Stimulated activated naive CD8-positive, alpha-beta T cell treated with anti-CD3 and anti-CD28 coated beads, Interleukin-15, Interleukin-2, amounts not matched to agents 100 ng/mL and 50 ng/mL, for 24 hours (primary cell): ENCODE results near the gene VMO1.
"Not testable (repeated sequence)": the region's sequence is repeated elsewhere in the genome, so short reads cannot be mapped to it uniquely, and the experiment has no call there.

Source experiments
- H3K27ac Mint-ChIP-seq: one replicate; pipeline ENCODE4 v1.8.0; 2021; ENCODE audit warnings: mild to moderate bottlenecking, mixed read lengths
- H3K27me3 Mint-ChIP-seq: one replicate; pipeline ENCODE4 v1.8.0; 2021; ENCODE audit warnings: mixed read lengths
- H3K36me3 Mint-ChIP-seq: one replicate; pipeline ENCODE4 v1.8.0; 2021; ENCODE audit warnings: low read depth, mixed read lengths
- H3K4me1 Mint-ChIP-seq: one replicate; pipeline ENCODE4 v1.8.0; 2021; ENCODE audit warnings: low read depth, mixed read lengths
- H3K4me3 Mint-ChIP-seq: one replicate; pipeline ENCODE4 v1.8.0; 2021; ENCODE audit warnings: mild to moderate bottlenecking, mixed read lengths
- H3K9me3 Mint-ChIP-seq: one replicate; pipeline ENCODE4 v1.8.0; 2021; ENCODE audit warnings: mixed read lengths

VMO1 gene

GRCh38 chr17:4786106-4786511 is at the start of gene VMO1:
Gene VMO1 (minus strand): TSS chr17:4786364. CDS start chr17:4786352, 12 bp downstream.
- Mint-ChIP-seq H3K4me1 (peaks cover 29% of the 10 kb centered on the region), H3K9me3 (no peaks in the 10 kb centered on the region), H3K36me3 (no peaks in the 10 kb centered on the region), H3K27ac (no peak within 1 kb of the TSS), H3K27me3 (peaks cover 59% of the 10 kb centered on the region), H3K4me3 (peak within 1 kb of the TSS; percentile 20)

- no peaks in the 10 kb centered on the region for H3K27me3 Mint-ChIP-seq
- H3K36me3 Mint-ChIP-seq = peaks cover 9% of the 10 kb centered on the region
- peaks cover 53% of the 10 kb centered on the region for H3K4me1 Mint-ChIP-seq
- no peaks in the 10 kb centered on the region for H3K9me3 Mint-ChIP-seq
- H3K27ac Mint-ChIP-seq = no peak overlapping the region
- peak overlapping the region; percentile 85 for H3K4me3 Mint-ChIP-seq
Observed at GRCh38 chr17:4834681-4835020, 48.5 kb upstream of the VMO1 start.

GRCh38 chr17:4833941-4834680 is 47.9 kb upstream of the VMO1 start:
- no peaks in the 10 kb centered on the region for H3K27me3 Mint-ChIP-seq
- H3K27ac Mint-ChIP-seq = peak overlapping the region; percentile 68
- peak overlapping the region; percentile 85 for H3K4me3 Mint-ChIP-seq
- H3K4me1 Mint-ChIP-seq = peaks cover 47% of the 10 kb centered on the region
- peaks cover 9% of the 10 kb centered on the region for H3K36me3 Mint-ChIP-seq
- no peaks in the 10 kb centered on the region for H3K9me3 Mint-ChIP-seq

- Mint-ChIP-seq H3K27me3 (no peaks in the 10 kb centered on the region), H3K27ac (peak within 1 kb of the TSS; percentile 96), H3K9me3 (no peaks in the 10 kb centered on the region), H3K4me1 (peaks cover 40% of the 10 kb centered on the region), H3K4me3 (peak within 1 kb of the TSS; percentile 89), H3K36me3 (peaks cover 9% of the 10 kb centered on the region)
Observed at GRCh38 chr17:4833178-4833940, 47.2 kb upstream of the VMO1 start, which contains the start of gene MINK1. Gene MINK1 (plus strand): TSS chr17:4833340. CDS start chr17:4833584, 244 bp downstream.

GRCh38 chr17:4832829-4833177 is 46.6 kb upstream of the VMO1 start:
- H3K27ac Mint-ChIP-seq = peak overlapping the region; percentile 96

GRCh38 chr17:4827399-4827798 is 41.2 kb upstream of the VMO1 start:
- no peak overlapping the region for H3K27ac Mint-ChIP-seq
- no peaks in the 10 kb centered on the region for H3K27me3 Mint-ChIP-seq
- no peaks in the 10 kb centered on the region for H3K4me1 Mint-ChIP-seq
- H3K9me3 Mint-ChIP-seq = no peaks in the 10 kb centered on the region
- H3K4me3 Mint-ChIP-seq = no peak overlapping the region
- no peaks in the 10 kb centered on the region for H3K36me3 Mint-ChIP-seq

More at GRCh38 chr17:4832829-4833177, 46.6 kb upstream of the VMO1 start:
- Mint-ChIP-seq H3K4me1 (peaks cover 36% of the 10 kb centered on the region), H3K4me3 (peak overlapping the region; percentile 89)
- not testable (repeated sequence) for H3K36me3 Mint-ChIP-seq, H3K27me3 Mint-ChIP-seq, H3K9me3 Mint-ChIP-seq

- no peaks in the 10 kb centered on the region for H3K27me3 Mint-ChIP-seq
- no peaks in the 10 kb centered on the region for H3K4me1 Mint-ChIP-seq
- H3K27ac Mint-ChIP-seq = no peak overlapping the region
- no peaks in the 10 kb centered on the region for H3K36me3 Mint-ChIP-seq
- no peak overlapping the region for H3K4me3 Mint-ChIP-seq
- no peaks in the 10 kb centered on the region for H3K9me3 Mint-ChIP-seq
Observed at GRCh38 chr17:4823373-4824089, 37.4 kb upstream of the VMO1 start.

- Mint-ChIP-seq H3K4me3 (no peak overlapping the region), H3K9me3 (no peaks in the 10 kb centered on the region), H3K4me1 (no peaks in the 10 kb centered on the region), H3K27ac (no peak overlapping the region), H3K36me3 (no peaks in the 10 kb centered on the region), H3K27me3 (no peaks in the 10 kb centered on the region)
Observed at GRCh38 chr17:4822835-4823234, 36.7 kb upstream of the VMO1 start.

- H3K36me3 Mint-ChIP-seq = no peaks in the 10 kb centered on the region
- no peaks in the 10 kb centered on the region for H3K9me3 Mint-ChIP-seq
- no peak overlapping the region for H3K27ac Mint-ChIP-seq
- H3K4me3 Mint-ChIP-seq = no peak overlapping the region
- H3K27me3 Mint-ChIP-seq = no peaks in the 10 kb centered on the region
- H3K4me1 Mint-ChIP-seq = no peaks in the 10 kb centered on the region
Observed at GRCh38 chr17:4818276-4818675, 32.1 kb upstream of the VMO1 start.

GRCh38 chr17:4816826-4817225 is 30.7 kb upstream of the VMO1 start:
- Mint-ChIP-seq H3K27ac (no peak overlapping the region), H3K36me3 (no peaks in the 10 kb centered on the region), H3K4me3 (no peak overlapping the region), H3K9me3 (no peaks in the 10 kb centered on the region), H3K27me3 (no peaks in the 10 kb centered on the region), H3K4me1 (no peaks in the 10 kb centered on the region)

- Mint-ChIP-seq H3K27ac (no peak overlapping the region), H3K4me1 (no peaks in the 10 kb centered on the region), H3K36me3 (no peaks in the 10 kb centered on the region), H3K4me3 (no peak overlapping the region), H3K9me3 (no peaks in the 10 kb centered on the region), H3K27me3 (no peaks in the 10 kb centered on the region)
Observed at GRCh38 chr17:4815043-4815675, 29.0 kb upstream of the VMO1 start.

- no peaks in the 10 kb centered on the region for H3K9me3 Mint-ChIP-seq
- H3K27me3 Mint-ChIP-seq = no peaks in the 10 kb centered on the region
- H3K4me3 Mint-ChIP-seq = no peak overlapping the region
- no peak overlapping the region for H3K27ac Mint-ChIP-seq
- no peaks in the 10 kb centered on the region for H3K36me3 Mint-ChIP-seq
- peaks cover 2% of the 10 kb centered on the region for H3K4me1 Mint-ChIP-seq
Observed at GRCh38 chr17:4812690-4813089, 26.5 kb upstream of the VMO1 start.

GRCh38 chr17:4811471-4811870 is 25.3 kb upstream of the VMO1 start:
- H3K27ac Mint-ChIP-seq = no peak overlapping the region

GRCh38 chr17:4810696-4811290 is 24.6 kb upstream of the VMO1 start:
- no peaks in the 10 kb centered on the region for H3K36me3 Mint-ChIP-seq
- H3K27ac Mint-ChIP-seq = no peak overlapping the region
- H3K4me3 Mint-ChIP-seq = no peak overlapping the region
- H3K9me3 Mint-ChIP-seq = no peaks in the 10 kb centered on the region
- peaks cover 11% of the 10 kb centered on the region for H3K4me1 Mint-ChIP-seq
- H3K27me3 Mint-ChIP-seq = no peaks in the 10 kb centered on the region

More at GRCh38 chr17:4811471-4811870, 25.3 kb upstream of the VMO1 start:
- H3K9me3 Mint-ChIP-seq = no peaks in the 10 kb centered on the region
- no peak overlapping the region for H3K4me3 Mint-ChIP-seq
- H3K36me3 Mint-ChIP-seq = no peaks in the 10 kb centered on the region
- H3K4me1 Mint-ChIP-seq = peaks cover 5% of the 10 kb centered on the region
- H3K27me3 Mint-ChIP-seq = no peaks in the 10 kb centered on the region
